ENCODE measurements around the gene DCT.

The DCT gene

DNA sequence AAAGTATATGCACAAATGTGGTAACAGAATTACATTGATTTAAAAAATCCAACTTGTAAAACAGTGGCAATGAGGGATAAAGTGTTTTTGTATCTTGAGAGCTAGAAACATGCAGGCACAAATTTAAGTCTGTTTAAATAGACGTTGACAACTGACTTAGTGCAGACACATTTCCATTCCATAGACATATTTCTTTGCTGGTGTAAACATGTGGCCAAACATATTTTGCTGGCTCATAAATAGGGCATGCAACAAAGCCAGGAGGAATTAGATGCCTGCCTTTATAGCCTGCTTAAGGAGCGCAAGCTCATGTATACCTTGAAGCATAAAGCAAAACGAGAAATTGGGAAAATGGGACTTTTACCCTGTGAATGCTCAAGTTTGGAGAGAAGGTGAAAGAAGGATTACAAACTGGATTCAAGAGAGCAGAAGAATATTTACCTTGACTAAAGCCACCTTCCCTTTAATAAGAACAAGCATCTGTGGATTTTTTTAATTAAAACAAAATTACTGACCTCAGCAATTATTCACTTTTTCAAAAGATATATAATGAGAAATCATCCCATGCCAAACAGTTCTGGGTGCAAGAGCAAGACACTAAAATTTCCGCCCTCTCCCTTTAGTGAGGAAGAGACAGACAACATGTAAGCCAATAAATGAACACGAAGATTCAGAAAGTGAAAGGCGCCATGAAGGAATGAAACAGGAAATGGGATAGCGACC lies 71.0 kb downstream of the DCT start:
- no peak for DNase-seq (ENCODE audit: low read depth, low spot score)
- H3K27ac ChIP-seq: no peak overlapping the region

DNA sequence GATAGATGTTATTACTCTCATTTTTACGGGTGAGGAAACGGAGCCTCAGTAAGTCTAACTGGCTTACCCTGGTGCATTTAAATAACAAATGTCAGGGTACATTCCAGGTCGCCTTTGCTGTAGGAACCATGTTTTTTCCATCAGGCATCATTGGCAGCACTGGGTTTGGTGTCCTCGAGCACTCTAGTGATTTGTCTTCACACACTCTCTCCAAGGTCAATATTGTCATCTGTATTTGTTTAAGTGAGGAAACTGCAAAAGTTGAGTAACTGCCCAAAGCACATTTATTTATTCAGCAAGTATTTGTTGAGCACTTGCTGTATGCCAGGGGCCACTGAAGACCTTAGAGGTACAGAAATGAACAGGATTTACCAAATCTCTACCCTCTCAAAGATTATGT lies 78.6 kb downstream of the DCT start:
- no peak overlapping the region for H3K27ac ChIP-seq
- DNase-seq (ENCODE audit: low read depth, low spot score): no peak

DNA sequence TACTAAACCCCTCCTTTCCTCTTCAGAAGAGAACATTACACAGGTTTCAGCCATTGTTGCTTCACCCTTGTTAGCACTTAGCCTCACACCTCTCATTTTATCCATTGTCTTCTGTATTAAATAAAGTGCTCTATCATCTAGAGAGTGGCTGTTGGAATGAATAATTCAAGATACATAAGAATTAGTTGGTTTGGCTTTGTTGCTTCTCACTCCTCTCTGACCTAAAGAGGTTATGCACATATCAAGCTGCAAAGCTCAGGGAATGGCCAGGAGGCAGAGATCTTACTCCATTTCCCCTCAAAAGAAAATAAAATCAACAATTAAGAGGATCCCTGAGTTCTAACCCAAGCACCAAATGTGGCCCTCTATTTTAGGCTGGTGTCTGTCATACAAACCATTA lies 79.7 kb downstream of the DCT start:
- H3K27ac ChIP-seq: no peak overlapping the region
- DNase-seq (ENCODE audit: low read depth, low spot score): no peak

DNA sequence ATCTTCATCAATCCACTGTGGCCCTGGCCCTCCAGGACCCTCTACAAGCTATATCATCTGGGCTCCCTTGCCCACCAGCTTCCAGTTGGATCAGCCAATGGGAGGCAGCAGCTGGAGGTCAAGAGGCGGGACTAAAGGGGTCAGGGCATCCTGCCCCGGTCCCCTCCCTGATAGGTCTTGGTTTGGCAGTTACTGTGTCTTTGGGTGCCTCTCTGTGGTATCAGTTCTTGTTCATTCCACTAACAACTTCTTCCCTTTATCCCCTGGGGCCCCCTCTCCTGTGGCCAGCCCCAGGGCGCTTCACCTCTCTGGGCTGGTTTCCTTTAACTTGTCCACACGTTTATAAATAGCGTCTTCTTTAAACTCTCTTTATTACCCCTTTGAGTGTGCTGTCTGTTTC lies 83.6 kb downstream of the DCT start:
- DNase-seq (ENCODE audit: low read depth, low spot score): no peak
- H3K27ac ChIP-seq: no peak overlapping the region

DNA sequence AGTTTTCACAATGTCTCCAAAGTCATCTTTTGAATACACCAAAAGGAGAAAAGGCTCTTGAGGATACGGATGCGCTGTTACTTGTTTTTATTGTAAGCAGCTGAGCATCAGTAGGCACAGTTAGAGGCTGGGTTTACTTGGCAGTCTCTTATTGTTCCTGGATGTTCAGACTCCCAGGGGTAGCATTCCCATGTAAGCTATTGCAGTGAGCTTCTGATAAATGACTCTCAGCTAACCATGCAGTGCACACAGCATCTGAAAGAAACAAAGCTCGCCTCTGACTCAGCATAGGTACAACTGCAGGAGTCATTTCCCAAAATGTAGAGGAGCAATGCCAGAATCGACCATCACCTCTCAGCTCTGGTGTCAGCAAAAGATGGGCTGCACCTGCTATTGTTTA lies 84.8 kb downstream of the DCT start:
- H3K27ac ChIP-seq: no peak overlapping the region
- DNase-seq (ENCODE audit: low read depth, low spot score): no peak

DNA sequence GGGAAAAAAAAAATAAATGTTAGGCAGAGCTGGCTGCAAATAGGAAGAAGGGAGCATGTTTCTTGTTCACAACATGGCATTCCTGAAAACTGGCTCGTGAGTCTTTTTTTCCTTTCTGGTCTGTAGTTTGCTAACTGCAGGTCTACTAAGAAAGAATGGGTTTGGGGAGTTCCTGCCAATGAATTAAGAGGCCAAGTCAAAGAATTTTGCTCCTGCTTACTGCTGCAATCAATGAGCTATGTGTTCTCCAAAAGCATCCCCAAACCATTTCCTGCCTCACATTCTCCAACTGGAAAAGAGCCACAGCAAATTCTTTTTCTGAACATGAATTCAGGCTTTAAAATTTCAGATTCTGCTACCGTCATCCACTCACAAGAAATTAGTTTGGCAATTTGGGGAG lies 88.6 kb downstream of the DCT start:
- no peak for DNase-seq (ENCODE audit: low read depth, low spot score)
- no peak overlapping the region for H3K27ac ChIP-seq

DNA sequence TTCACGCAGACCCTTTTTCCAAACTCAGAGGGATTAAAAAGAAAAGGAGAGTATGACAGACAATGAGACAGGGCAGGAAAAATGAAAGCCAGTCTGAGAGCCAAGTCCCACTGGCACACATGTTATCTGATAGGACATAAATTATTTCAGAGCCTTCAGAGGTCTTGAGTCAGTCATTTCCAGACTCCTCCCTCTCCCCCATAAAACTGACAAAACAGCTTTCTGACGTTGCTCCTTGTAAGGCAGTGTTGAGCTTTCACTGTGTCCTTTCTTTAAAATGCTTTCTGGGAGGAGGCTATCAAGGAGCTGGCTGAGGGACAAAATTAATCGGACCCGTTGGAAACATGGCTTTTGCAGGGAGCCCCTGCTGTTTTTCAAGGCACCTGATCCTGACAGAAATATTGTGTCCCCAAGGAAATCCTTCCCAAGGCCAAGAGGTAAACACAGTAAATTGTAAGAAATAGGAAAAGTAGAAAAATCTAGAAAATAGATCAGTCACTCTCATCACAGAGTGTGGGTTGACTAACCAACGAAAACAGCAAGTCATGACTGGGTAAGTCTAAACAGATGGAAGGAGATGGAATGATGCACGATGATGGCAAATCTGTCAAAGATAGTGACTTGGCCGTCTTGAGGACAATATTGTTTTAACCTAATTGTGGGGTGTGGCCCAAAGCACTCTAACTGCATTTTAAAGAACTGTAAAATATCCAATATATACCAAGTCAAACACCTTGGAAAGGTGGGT lies 89.7 kb downstream of the DCT start:
- H3K27ac ChIP-seq: no peak overlapping the region
- DNase-seq (ENCODE audit: low read depth, low spot score): no peak

DNA sequence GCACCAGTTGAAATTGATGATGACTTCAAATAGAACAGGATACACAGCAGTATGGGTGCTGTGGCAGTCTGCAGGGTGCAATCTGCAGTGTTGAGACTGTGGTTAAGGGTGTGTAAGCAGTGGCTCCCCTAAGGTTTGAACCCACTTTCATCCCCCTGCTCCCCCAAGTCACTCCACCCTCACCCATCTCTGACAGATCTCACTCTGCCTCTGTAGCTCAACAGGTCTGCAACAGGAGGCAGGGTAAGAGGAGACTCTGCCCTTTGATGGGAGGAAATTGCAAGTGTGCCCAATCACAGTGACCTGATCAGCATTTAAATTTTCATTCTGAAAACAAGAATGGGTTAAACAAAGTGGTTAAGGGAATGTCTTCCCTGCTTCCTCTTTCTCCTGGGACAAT lies 92.4 kb downstream of the DCT start:
- DNase-seq (ENCODE audit: low read depth, low spot score): no peak
- no peak overlapping the region for H3K27ac ChIP-seq
